ENCODE measurements around the gene STX7. TPM values are rescaled to one million over a fixed set of nuclear protein-coding genes. Genes with fewer than 3 reads are reported as not detected.

Gene STX7
- total RNA-seq, 3 donors from 2014 or later: 28.5 to 67.4 (median 37.8) TPM

GRCh38 chr6:132498638-132499037 is 14.3 kb downstream of the STX7 start:
- intact Hi-C loops (cut with DNase I; ENCODE audit: low total_unique reads): no loop called here
- no peaks in the 10 kb centered on the region for H3K36me3 ChIP-seq

GRCh38 chr6:132496519-132497180 is 16.3 kb downstream of the STX7 start:
- intact Hi-C loops (cut with DNase I; ENCODE audit: low total_unique reads): no loop called here
- no peak overlapping the region for H3K27ac ChIP-seq

More at GRCh38 chr6:132498638-132499037, 14.3 kb downstream of the STX7 start:
- Histone ChIP-seq H3K4me1 (peaks cover 0 to 4% of the 10 kb centered on the region in 2 donors), H3K4me3 (no peak overlapping the region), H3K27me3 (no peaks in the 10 kb centered on the region), H3K9me3 (no peaks in the 10 kb centered on the region), H3K27ac (no peak overlapping the region)
- TF ChIP-seq POLR2AphosphoS5 (IDR thresholded peaks at IDR 0.05): no peak
- no peak for TF ChIP-seq POLR2A (IDR thresholded peaks at IDR 0.05)
- no peak for TF ChIP-seq CTCF (IDR thresholded peaks at IDR 0.05)
- no peak for DNase-seq (ENCODE audit: low spot score in 2 of 2)

GRCh38 chr6:132495604-132496079 is 17.3 kb downstream of the STX7 start:
- H3K4me3 ChIP-seq: no peak overlapping the region
- H3K9me3 ChIP-seq: no peaks in the 10 kb centered on the region
- no peak overlapping the region for H3K27ac ChIP-seq
- TF ChIP-seq POLR2A (IDR thresholded peaks at IDR 0.05) (no peak), POLR2AphosphoS5 (IDR thresholded peaks at IDR 0.05) (no peak), CTCF (IDR thresholded peaks at IDR 0.05) (no peak)
- H3K4me1 ChIP-seq: peaks cover 0 to 4% of the 10 kb centered on the region in 2 donors
- no peaks in the 10 kb centered on the region for H3K36me3 ChIP-seq
- no peaks in the 10 kb centered on the region for H3K27me3 ChIP-seq
- no peak for DNase-seq (ENCODE audit: low spot score in 2 of 2)
- intact Hi-C loops (cut with DNase I; ENCODE audit: low total_unique reads): no loop called here

More at GRCh38 chr6:132496519-132497180, 16.3 kb downstream of the STX7 start:
- Histone ChIP-seq H3K9me3 (no peaks in the 10 kb centered on the region), H3K4me1 (peaks cover 0 to 4% of the 10 kb centered on the region in 2 donors), H3K36me3 (no peaks in the 10 kb centered on the region), H3K27me3 (no peaks in the 10 kb centered on the region), H3K4me3 (no peak overlapping the region)
- TF ChIP-seq POLR2AphosphoS5 (IDR thresholded peaks at IDR 0.05) (no peak), POLR2A (IDR thresholded peaks at IDR 0.05) (no peak), CTCF (IDR thresholded peaks at IDR 0.05) (no peak)
- no peak for DNase-seq (ENCODE audit: low spot score in 2 of 2)

GRCh38 chr6:132494954-132495353 is 18.0 kb downstream of the STX7 start:
- H3K27ac ChIP-seq: no peak overlapping the region
- no peaks in the 10 kb centered on the region for H3K36me3 ChIP-seq
- H3K4me1 ChIP-seq: peaks cover 0 to 4% of the 10 kb centered on the region in 2 donors
- DNase-seq (ENCODE audit: low spot score in 2 of 2): no peak
- H3K4me3 ChIP-seq: no peak overlapping the region
- intact Hi-C loops (cut with DNase I; ENCODE audit: low total_unique reads): no loop called here
- no peaks in the 10 kb centered on the region for H3K9me3 ChIP-seq
- TF ChIP-seq POLR2AphosphoS5 (IDR thresholded peaks at IDR 0.05) (no peak), POLR2A (IDR thresholded peaks at IDR 0.05) (no peak), CTCF (IDR thresholded peaks at IDR 0.05) (no peak)
- H3K27me3 ChIP-seq: no peaks in the 10 kb centered on the region

- TF ChIP-seq CTCF (IDR thresholded peaks at IDR 0.05) (no peak), POLR2A (IDR thresholded peaks at IDR 0.05) (no peak), POLR2AphosphoS5 (IDR thresholded peaks at IDR 0.05) (no peak)
- Histone ChIP-seq H3K4me3 (no peak overlapping the region), H3K9me3 (no peaks in the 10 kb centered on the region), H3K4me1 (peaks cover 0 to 4% of the 10 kb centered on the region in 2 donors), H3K27me3 (no peaks in the 10 kb centered on the region), H3K36me3 (no peaks in the 10 kb centered on the region), H3K27ac (no peak overlapping the region)
- intact Hi-C loops (cut with DNase I; ENCODE audit: low total_unique reads): no loop called here
- no peak for DNase-seq (ENCODE audit: low spot score in 2 of 2)
These were observed 21.0 kb downstream of the STX7 start for GRCh38 chr6:132491881-132492280.

All from breast epithelium (tissue), 4 donors.